HEK293 (cell line): ENCODE results near the gene SRSF4.
A peak's percentile ranks its signal among the peaks of the same experiment; 100 is the strongest.

Experiments used
- CTCF ChIP-seq: fragments of 450-650 bp; formaldehyde crosslinking; IDR thresholded peaks from 2 replicates; pipeline ENCODE4 v1.5.1; 2016; ENCODE audit warnings: missing biosample characterization, missing genetic modification characterization
- GLI4 ChIP-seq: fragments of 450-650 bp; formaldehyde crosslinking; IDR thresholded peaks from 2 replicates; pipeline ENCODE4 v1.5.1; 2016; ENCODE audit warnings: missing biosample characterization, missing genetic modification characterization
- INSM2 ChIP-seq: fragments of 450-650 bp; formaldehyde crosslinking; IDR thresholded peaks from 2 replicates; pipeline ENCODE4 v1.5.1; 2016; ENCODE audit warnings: missing biosample characterization, missing genetic modification characterization
- OVOL3 ChIP-seq: fragments of 450-650 bp; formaldehyde crosslinking; IDR thresholded peaks from 2 replicates; pipeline ENCODE4 v1.5.1; 2016; ENCODE audit warnings: missing biosample characterization, missing genetic modification characterization
- YY1 ChIP-seq: fragments of 450-650 bp; formaldehyde crosslinking; IDR thresholded peaks from 2 replicates; pipeline ENCODE4 v1.5.1; 2018; ENCODE audit warnings: missing biosample characterization, missing genetic modification characterization
- ZBTB17 ChIP-seq: fragments of 450-650 bp; formaldehyde crosslinking; IDR thresholded peaks from 2 replicates; pipeline ENCODE4 v1.5.1; 2016; ENCODE audit warnings: missing biosample characterization, missing genetic modification characterization
- ZFP69B ChIP-seq: fragments of 450-650 bp; formaldehyde crosslinking; IDR thresholded peaks from 2 replicates; pipeline ENCODE4 v1.5.1; 2016; ENCODE audit warnings: missing biosample characterization, missing genetic modification characterization
- ZNF175 ChIP-seq: fragments of 450-650 bp; formaldehyde crosslinking; IDR thresholded peaks from 2 replicates; pipeline ENCODE4 v1.5.1; 2016; ENCODE audit warnings: missing biosample characterization, missing genetic modification characterization
- ZNF335 ChIP-seq: fragments of 450-650 bp; formaldehyde crosslinking; conservative IDR thresholded peaks from 2 replicates; pipeline ENCODE4 v1.5.1; 2016; ENCODE audit warnings: missing biosample characterization, missing genetic modification characterization
- ZSCAN16 ChIP-seq: fragments of 450-650 bp; formaldehyde crosslinking; IDR thresholded peaks from 2 replicates; pipeline ENCODE4 v1.5.1; 2016; ENCODE audit warnings: missing biosample characterization, missing genetic modification characterization
- TF ChIP-seq, protein P1 (sequence below): fragments of 450-650 bp; formaldehyde crosslinking; IDR thresholded peaks from 2 replicates; pipeline ENCODE4 v1.5.1; 2016; ENCODE audit warnings: missing biosample characterization, missing genetic modification characterization, low read depth
- TF ChIP-seq, protein P2 (sequence below): fragments of 450-650 bp; formaldehyde crosslinking; IDR thresholded peaks from 2 replicates; pipeline ENCODE4 v1.5.1; 2016; ENCODE audit warnings: missing biosample characterization, missing genetic modification characterization
- TF ChIP-seq, protein P3 (sequence below): fragments of 450-650 bp; formaldehyde crosslinking; IDR thresholded peaks from 2 replicates; pipeline ENCODE4 v1.5.1; 2016; ENCODE audit warnings: missing biosample characterization, missing genetic modification characterization

GRCh38 chr1:29117381-29117780, 64.3 kb downstream of the SRSF4 start:
- TF ChIP-seq YY1 (tag by site-specific recombination) (no peak), CTCF (tag by site-specific recombination) (0 out of 2 replicates have a peak, but pooled peaks have one; percentile 23), ZBTB17 (tag by site-specific recombination) (no peak), ZSCAN16 (tag by site-specific recombination) (no peak), ZNF335 (tag by site-specific recombination) (no peak), GLI4 (tag by site-specific recombination) (no peak), ZFP69B (tag by site-specific recombination) (no peak), INSM2 (no peak), OVOL3 (no peak), ZNF175 (tag by site-specific recombination) (no peak)
- TF ChIP-seq, protein P1, sequence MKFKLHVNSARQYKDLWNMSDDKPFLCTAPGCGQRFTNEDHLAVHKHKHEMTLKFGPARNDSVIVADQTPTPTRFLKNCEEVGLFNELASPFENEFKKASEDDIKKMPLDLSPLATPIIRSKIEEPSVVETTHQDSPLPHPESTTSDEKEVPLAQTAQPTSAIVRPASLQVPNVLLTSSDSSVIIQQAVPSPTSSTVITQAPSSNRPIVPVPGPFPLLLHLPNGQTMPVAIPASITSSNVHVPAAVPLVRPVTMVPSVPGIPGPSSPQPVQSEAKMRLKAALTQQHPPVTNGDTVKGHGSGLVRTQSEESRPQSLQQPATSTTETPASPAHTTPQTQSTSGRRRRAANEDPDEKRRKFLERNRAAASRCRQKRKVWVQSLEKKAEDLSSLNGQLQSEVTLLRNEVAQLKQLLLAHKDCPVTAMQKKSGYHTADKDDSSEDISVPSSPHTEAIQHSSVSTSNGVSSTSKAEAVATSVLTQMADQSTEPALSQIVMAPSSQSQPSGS (tag by site-specific recombination), result no peak
- TF ChIP-seq, protein P2, sequence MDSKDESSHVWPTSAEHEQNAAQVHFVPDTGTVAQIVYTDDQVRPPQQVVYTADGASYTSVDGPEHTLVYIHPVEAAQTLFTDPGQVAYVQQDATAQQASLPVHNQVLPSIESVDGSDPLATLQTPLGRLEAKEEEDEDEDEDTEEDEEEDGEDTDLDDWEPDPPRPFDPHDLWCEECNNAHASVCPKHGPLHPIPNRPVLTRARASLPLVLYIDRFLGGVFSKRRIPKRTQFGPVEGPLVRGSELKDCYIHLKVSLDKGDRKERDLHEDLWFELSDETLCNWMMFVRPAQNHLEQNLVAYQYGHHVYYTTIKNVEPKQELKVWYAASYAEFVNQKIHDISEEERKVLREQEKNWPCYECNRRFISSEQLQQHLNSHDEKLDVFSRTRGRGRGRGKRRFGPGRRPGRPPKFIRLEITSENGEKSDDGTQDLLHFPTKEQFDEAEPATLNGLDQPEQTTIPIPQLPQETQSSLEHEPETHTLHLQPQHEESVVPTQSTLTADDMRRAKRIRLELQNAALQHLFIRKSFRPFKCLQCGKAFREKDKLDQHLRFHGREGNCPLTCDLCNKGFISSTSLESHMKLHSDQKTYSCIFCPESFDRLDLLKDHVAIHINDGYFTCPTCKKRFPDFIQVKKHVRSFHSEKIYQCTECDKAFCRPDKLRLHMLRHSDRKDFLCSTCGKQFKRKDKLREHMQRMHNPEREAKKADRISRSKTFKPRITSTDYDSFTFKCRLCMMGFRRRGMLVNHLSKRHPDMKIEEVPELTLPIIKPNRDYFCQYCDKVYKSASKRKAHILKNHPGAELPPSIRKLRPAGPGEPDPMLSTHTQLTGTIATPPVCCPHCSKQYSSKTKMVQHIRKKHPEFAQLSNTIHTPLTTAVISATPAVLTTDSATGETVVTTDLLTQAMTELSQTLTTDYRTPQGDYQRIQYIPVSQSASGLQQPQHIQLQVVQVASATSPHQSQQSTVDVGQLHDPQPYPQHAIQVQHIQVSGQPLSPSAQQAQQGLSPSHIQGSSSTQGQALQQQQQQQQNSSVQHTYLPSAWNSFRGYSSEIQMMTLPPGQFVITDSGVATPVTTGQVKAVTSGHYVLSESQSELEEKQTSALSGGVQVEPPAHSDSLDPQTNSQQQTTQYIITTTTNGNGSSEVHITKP (tag by site-specific recombination), result no peak
- TF ChIP-seq, protein P3, sequence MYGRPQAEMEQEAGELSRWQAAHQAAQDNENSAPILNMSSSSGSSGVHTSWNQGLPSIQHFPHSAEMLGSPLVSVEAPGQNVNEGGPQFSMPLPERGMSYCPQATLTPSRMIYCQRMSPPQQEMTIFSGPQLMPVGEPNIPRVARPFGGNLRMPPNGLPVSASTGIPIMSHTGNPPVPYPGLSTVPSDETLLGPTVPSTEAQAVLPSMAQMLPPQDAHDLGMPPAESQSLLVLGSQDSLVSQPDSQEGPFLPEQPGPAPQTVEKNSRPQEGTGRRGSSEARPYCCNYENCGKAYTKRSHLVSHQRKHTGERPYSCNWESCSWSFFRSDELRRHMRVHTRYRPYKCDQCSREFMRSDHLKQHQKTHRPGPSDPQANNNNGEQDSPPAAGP, result no peak
